Duodenal mucosa (tissue), 2 donors: ENCODE measurements around the gene TUBA3D.
"Not testable (repeated sequence)": the region's sequence is repeated elsewhere in the genome, so short reads cannot be mapped to it uniquely, and the experiment has no call there.

ENCODE experiments used
- H3K27ac ChIP-seq: one replicate; pipeline ENCODE4 v1.7.0; 2013; ENCODE audit warnings: low read depth, low read length
- H3K27me3 ChIP-seq, 2 donors: one replicate each; pipeline ENCODE4 v1.7.0; 2013; ENCODE audit warnings: low read length in 2 of 2, control low read depth in 1 of 2; ENCODE audit not compliant: insufficient read depth in 2 of 2, control insufficient read depth in 1 of 2
- H3K36me3 ChIP-seq, 2 donors: one replicate each; pipeline ENCODE4 v1.7.0; 2013; ENCODE audit warnings: low read length in 2 of 2, control low read depth in 1 of 2; ENCODE audit not compliant: insufficient read depth in 2 of 2, control insufficient read depth in 1 of 2
- H3K4me1 ChIP-seq, 2 donors: one replicate each; pipeline ENCODE4 v1.7.0; 2013; ENCODE audit warnings: low read length in 2 of 2, control low read depth in 1 of 2; ENCODE audit not compliant: insufficient read depth in 2 of 2, control insufficient read depth in 1 of 2
- H3K4me3 ChIP-seq, 2 donors: one replicate each; pipeline ENCODE4 v1.7.0; 2013; ENCODE audit warnings: low read length in 2 of 2, low read depth in 1 of 2
- H3K9ac ChIP-seq, 2 donors: one replicate each; pipeline ENCODE4 v1.7.0; 2013; ENCODE audit warnings: low read length in 2 of 2, low read depth in 1 of 2
- H3K9me3 ChIP-seq, 2 donors: one replicate each; pipeline ENCODE4 v1.7.0; 2013; ENCODE audit warnings: low read length in 2 of 2, control low read depth in 1 of 2; ENCODE audit not compliant: control insufficient read depth in 1 of 2

The TUBA3D gene

GRCh38 chr2:131475831-131476230 is at the start of gene TUBA3D:
TUBA3D (plus strand) TSS chr2:131476119; CDS start chr2:131476200, 81 bp downstream.
- H3K36me3 ChIP-seq, result no peaks in the 10 kb centered on the region
- H3K4me3 ChIP-seq, result no peak within 1 kb of the TSS
- H3K27ac ChIP-seq, result no peak within 1 kb of the TSS
- no peaks in the 10 kb centered on the region for H3K4me1 ChIP-seq
- no peak within 1 kb of the TSS for H3K9ac ChIP-seq
- H3K27me3 ChIP-seq, result no peaks in the 10 kb centered on the region
- no peaks in the 10 kb centered on the region for H3K9me3 ChIP-seq

- no peak overlapping the region for H3K27ac ChIP-seq
- peaks cover 9 to 39% of the 10 kb centered on the region in 2 donors for H3K27me3 ChIP-seq
- no peaks in the 10 kb centered on the region for H3K4me1 ChIP-seq
- no peak overlapping the region for H3K9ac ChIP-seq
- no peaks in the 10 kb centered on the region for H3K9me3 ChIP-seq
- no peaks in the 10 kb centered on the region for H3K36me3 ChIP-seq
- H3K4me3 ChIP-seq, result no peak overlapping the region
Measured at GRCh38 chr2:131426727-131427126, 49.2 kb upstream of the TUBA3D start.

- Histone ChIP-seq H3K9ac (no peak overlapping the region), H3K36me3 (no peaks in the 10 kb centered on the region), H3K27ac (no peak overlapping the region), H3K27me3 (peaks cover 5 to 25% of the 10 kb centered on the region in 2 donors), H3K4me1 (no peaks in the 10 kb centered on the region), H3K9me3 (no peaks in the 10 kb centered on the region), H3K4me3 (no peak overlapping the region)
Measured at GRCh38 chr2:131431336-131431735, 44.6 kb upstream of the TUBA3D start.

GRCh38 chr2:131440742-131441468 is 35.0 kb upstream of the TUBA3D start:
- not testable (repeated sequence) for H3K27ac ChIP-seq, H3K27me3 ChIP-seq, H3K4me3 ChIP-seq, H3K9ac ChIP-seq, H3K9me3 ChIP-seq, H3K4me1 ChIP-seq, H3K36me3 ChIP-seq

GRCh38 chr2:131444736-131445514 is 31.0 kb upstream of the TUBA3D start:
- H3K27me3 ChIP-seq, H3K4me3 ChIP-seq, H3K27ac ChIP-seq, H3K9ac ChIP-seq, H3K36me3 ChIP-seq, H3K9me3 ChIP-seq, H3K4me1 ChIP-seq: not testable (repeated sequence)

- not testable (repeated sequence) for H3K36me3 ChIP-seq, H3K4me1 ChIP-seq, H3K9me3 ChIP-seq, H3K27me3 ChIP-seq, H3K4me3 ChIP-seq, H3K9ac ChIP-seq, H3K27ac ChIP-seq
Measured at GRCh38 chr2:131445515-131445797, 30.5 kb upstream of the TUBA3D start.

GRCh38 chr2:131445896-131446295 is 30.0 kb upstream of the TUBA3D start:
- no peaks in the 10 kb centered on the region for H3K27me3 ChIP-seq
- no peaks in the 10 kb centered on the region for H3K9me3 ChIP-seq
- no peak overlapping the region for H3K9ac ChIP-seq
- H3K36me3 ChIP-seq, result no peaks in the 10 kb centered on the region
- no peak overlapping the region for H3K27ac ChIP-seq
- H3K4me3 ChIP-seq, result no peak overlapping the region
- no peaks in the 10 kb centered on the region for H3K4me1 ChIP-seq

GRCh38 chr2:131447981-131448380 is 27.9 kb upstream of the TUBA3D start:
- H3K9me3 ChIP-seq, H3K27me3 ChIP-seq, H3K4me1 ChIP-seq, H3K4me3 ChIP-seq, H3K9ac ChIP-seq, H3K27ac ChIP-seq, H3K36me3 ChIP-seq: not testable (repeated sequence)

- H3K9ac ChIP-seq, H3K4me3 ChIP-seq, H3K27me3 ChIP-seq, H3K27ac ChIP-seq, H3K4me1 ChIP-seq, H3K36me3 ChIP-seq, H3K9me3 ChIP-seq: not testable (repeated sequence)
Measured at GRCh38 chr2:131451265-131451949, 24.5 kb upstream of the TUBA3D start.

GRCh38 chr2:131454914-131455313 is 21.0 kb upstream of the TUBA3D start:
- not testable (repeated sequence) for H3K4me3 ChIP-seq, H3K36me3 ChIP-seq, H3K27ac ChIP-seq, H3K9ac ChIP-seq, H3K4me1 ChIP-seq, H3K9me3 ChIP-seq, H3K27me3 ChIP-seq
